ENCODE measurements around the gene DHX57.

GRCh38 chr2:38810488-38810887 is 65.2 kb downstream of the DHX57 start:
- TF ChIP-seq CTCF (IDR thresholded peaks at IDR 0.05 in 4 of 5, conservative IDR thresholded peaks at IDR 0.05 in 1 of 5) (no peak), POLR2A (IDR thresholded peaks at IDR 0.05) (no peak)

All from gastrocnemius medialis (tissue), 4 donors.